GM18858 (cell line): ENCODE results near the gene ROPN1B.

ENCODE experiments used
- ATAC-seq: cut with Tn5 transposase; IDR thresholded peaks from one replicate; pipeline ENCODE4 v1.9.1; 2021; ENCODE audit not compliant: unreplicated experiment

The ROPN1B gene

GRCh38 chr3:126026277-126026751 lies 57.3 kb downstream of the ROPN1B start:
- ATAC-seq: no peak

GRCh38 chr3:126026761-126027160 lies 57.8 kb downstream of the ROPN1B start:
- ATAC-seq: no peak

- no peak for ATAC-seq
These were observed 59.1 kb downstream of the ROPN1B start for GRCh38 chr3:126028096-126028495.

- no peak for ATAC-seq
These were observed 60.3 kb downstream of the ROPN1B start for GRCh38 chr3:126029241-126029640.

GRCh38 chr3:126030455-126030854 lies 61.5 kb downstream of the ROPN1B start:
- ATAC-seq: no peak

GRCh38 chr3:126031981-126032471 lies 63.0 kb downstream of the ROPN1B start:
- no peak for ATAC-seq
